Measurements from ENCODE around the gene KSR2.

DNA sequence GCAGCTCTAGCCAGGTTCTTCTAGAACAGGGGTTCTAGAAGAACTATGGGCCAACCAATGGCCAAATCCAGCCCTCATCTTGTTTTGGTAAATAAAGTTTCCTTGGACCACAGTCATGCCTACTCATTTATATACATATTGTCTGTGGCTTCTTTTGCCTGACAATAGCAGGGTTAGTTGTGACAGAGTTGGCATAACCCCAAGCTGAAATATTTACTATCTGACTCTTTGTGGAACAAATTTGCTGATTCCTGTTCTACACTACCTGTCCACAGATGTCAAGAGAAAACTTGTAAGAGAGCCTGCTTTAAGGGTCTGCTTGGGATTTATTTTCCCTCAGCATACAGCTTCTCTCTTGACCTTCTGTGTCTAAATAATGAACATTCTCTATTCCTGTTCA lies 289.0 kb downstream of the KSR2 start:
- TF ChIP-seq, protein P1, sequence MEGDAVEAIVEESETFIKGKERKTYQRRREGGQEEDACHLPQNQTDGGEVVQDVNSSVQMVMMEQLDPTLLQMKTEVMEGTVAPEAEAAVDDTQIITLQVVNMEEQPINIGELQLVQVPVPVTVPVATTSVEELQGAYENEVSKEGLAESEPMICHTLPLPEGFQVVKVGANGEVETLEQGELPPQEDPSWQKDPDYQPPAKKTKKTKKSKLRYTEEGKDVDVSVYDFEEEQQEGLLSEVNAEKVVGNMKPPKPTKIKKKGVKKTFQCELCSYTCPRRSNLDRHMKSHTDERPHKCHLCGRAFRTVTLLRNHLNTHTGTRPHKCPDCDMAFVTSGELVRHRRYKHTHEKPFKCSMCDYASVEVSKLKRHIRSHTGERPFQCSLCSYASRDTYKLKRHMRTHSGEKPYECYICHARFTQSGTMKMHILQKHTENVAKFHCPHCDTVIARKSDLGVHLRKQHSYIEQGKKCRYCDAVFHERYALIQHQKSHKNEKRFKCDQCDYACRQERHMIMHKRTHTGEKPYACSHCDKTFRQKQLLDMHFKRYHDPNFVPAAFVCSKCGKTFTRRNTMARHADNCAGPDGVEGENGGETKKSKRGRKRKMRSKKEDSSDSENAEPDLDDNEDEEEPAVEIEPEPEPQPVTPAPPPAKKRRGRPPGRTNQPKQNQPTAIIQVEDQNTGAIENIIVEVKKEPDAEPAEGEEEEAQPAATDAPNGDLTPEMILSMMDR (tag by site-specific recombination; IDR thresholded peaks at IDR 0.05): no peak
- TF ChIP-seq, protein P2, sequence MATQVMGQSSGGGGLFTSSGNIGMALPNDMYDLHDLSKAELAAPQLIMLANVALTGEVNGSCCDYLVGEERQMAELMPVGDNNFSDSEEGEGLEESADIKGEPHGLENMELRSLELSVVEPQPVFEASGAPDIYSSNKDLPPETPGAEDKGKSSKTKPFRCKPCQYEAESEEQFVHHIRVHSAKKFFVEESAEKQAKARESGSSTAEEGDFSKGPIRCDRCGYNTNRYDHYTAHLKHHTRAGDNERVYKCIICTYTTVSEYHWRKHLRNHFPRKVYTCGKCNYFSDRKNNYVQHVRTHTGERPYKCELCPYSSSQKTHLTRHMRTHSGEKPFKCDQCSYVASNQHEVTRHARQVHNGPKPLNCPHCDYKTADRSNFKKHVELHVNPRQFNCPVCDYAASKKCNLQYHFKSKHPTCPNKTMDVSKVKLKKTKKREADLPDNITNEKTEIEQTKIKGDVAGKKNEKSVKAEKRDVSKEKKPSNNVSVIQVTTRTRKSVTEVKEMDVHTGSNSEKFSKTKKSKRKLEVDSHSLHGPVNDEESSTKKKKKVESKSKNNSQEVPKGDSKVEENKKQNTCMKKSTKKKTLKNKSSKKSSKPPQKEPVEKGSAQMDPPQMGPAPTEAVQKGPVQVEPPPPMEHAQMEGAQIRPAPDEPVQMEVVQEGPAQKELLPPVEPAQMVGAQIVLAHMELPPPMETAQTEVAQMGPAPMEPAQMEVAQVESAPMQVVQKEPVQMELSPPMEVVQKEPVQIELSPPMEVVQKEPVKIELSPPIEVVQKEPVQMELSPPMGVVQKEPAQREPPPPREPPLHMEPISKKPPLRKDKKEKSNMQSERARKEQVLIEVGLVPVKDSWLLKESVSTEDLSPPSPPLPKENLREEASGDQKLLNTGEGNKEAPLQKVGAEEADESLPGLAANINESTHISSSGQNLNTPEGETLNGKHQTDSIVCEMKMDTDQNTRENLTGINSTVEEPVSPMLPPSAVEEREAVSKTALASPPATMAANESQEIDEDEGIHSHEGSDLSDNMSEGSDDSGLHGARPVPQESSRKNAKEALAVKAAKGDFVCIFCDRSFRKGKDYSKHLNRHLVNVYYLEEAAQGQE (tag by site-specific recombination; IDR thresholded peaks at IDR 0.05): no peak
- TF ChIP-seq ZSCAN30 (tag by site-specific recombination; IDR thresholded peaks at IDR 0.05) (no peak), ZBTB17 (tag by site-specific recombination; IDR thresholded peaks at IDR 0.05) (no peak), ZNF416 (tag by site-specific recombination; IDR thresholded peaks at IDR 0.05) (no peak)
- TF ChIP-seq, protein P3, sequence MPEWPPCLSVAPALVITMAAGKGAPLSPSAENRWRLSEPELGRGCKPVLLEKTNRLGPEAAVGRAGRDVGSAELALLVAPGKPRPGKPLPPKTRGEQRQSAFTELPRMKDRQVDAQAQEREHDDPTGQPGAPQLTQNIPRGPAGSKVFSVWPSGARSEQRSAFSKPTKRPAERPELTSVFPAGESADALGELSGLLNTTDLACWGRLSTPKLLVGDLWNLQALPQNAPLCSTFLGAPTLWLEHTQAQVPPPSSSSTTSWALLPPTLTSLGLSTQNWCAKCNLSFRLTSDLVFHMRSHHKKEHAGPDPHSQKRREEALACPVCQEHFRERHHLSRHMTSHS (tag by site-specific recombination; IDR thresholded peaks at IDR 0.05): no peak

All from HEK293 (cell line).